Spleen (tissue), 7 donors: ENCODE data around the gene ADGRD1.

Source experiments
- CTCF ChIP-seq, 11 experiments: fragments of 200-600 bp in 7 of 11; fragments of 450-650 bp in 4 of 11; sonication (generic) in 4 of 11; IDR thresholded peaks in 8 of 11; conservative IDR thresholded peaks in 3 of 11; 1 replicate in 7 of 11; 2 replicates in 4 of 11; pipeline versions ENCODE4 v1.4.0 to v1.8.0; 2016 to 2021; ENCODE audit warnings: antibody characterized with exemption in 11 of 11, inconsistent platforms in 4 of 11, mild to moderate bottlenecking in 1 of 11
- POLR2A ChIP-seq, 3 donors: fragments of 450-650 bp; IDR thresholded peaks; one replicate each; pipeline ENCODE4 v1.5.1; 2017; ENCODE audit warnings: antibody characterized with exemption in 3 of 3, mild to moderate bottlenecking in 1 of 3
- POLR2AphosphoS5 ChIP-seq, 3 donors: sonication (generic); formaldehyde crosslinking; IDR thresholded peaks; one replicate each; pipeline ENCODE4 v1.5.1; 2017; ENCODE audit warnings: antibody characterized with exemption in 3 of 3
- donor health status: DM: no; HTN: no; CAD: no; lungs with moderate emphysema.
- donor health status: DM: no; HTN: no; CAD: no.
- donor health status: DM: no; HTN: no; CAD: no.

- no peak for TF ChIP-seq POLR2A (IDR thresholded peaks at IDR 0.05)
- no peak for TF ChIP-seq CTCF (IDR thresholded peaks at IDR 0.05 in 8 of 11, conservative IDR thresholded peaks at IDR 0.05 in 3 of 11)
- no peak for TF ChIP-seq POLR2AphosphoS5 (IDR thresholded peaks at IDR 0.05)
Observed at GRCh38 chr12:131187602-131188001, 233.9 kb downstream of the ADGRD1 start.
